ENCODE measurements around the gene CACNA2D2.

DNA sequence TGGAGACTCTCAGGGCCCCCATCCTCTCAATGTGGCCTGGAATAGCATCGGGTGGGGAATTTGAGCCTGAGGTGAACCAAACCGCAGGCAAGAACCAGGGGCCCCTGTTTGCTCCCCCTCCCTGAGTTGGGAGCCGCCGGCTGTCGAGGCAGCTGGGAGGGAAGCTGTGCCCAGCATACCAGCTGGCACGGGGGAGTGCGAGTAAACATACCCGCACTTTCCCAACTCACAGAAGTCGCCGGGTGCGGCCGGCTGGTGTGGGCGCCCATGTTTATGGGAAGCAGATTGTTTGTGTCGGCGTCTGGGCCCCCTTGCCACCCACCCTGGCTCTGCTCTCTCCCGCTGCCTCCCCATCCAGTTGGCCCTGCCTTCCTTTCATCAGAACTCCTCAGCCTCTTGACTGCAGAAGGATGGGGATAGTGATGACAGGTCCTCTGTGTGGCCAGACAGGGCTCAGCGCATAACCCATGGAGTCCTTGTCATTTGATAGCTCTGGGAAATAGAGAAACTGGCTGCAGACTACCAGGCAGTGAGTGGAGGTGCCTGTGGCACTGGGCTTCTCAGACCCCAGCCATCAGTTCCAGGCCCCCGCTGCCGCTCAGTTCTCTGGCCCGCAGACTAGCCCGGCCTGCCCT is 60.4 kb downstream of the CACNA2D2 start:
- TF ChIP-seq POLR2A (IDR thresholded peaks at IDR 0.05) (no peak), POLR2AphosphoS5 (IDR thresholded peaks at IDR 0.05) (no peak), EP300 (IDR thresholded peaks at IDR 0.05) (no peak)
- TF ChIP-seq, protein P1, sequence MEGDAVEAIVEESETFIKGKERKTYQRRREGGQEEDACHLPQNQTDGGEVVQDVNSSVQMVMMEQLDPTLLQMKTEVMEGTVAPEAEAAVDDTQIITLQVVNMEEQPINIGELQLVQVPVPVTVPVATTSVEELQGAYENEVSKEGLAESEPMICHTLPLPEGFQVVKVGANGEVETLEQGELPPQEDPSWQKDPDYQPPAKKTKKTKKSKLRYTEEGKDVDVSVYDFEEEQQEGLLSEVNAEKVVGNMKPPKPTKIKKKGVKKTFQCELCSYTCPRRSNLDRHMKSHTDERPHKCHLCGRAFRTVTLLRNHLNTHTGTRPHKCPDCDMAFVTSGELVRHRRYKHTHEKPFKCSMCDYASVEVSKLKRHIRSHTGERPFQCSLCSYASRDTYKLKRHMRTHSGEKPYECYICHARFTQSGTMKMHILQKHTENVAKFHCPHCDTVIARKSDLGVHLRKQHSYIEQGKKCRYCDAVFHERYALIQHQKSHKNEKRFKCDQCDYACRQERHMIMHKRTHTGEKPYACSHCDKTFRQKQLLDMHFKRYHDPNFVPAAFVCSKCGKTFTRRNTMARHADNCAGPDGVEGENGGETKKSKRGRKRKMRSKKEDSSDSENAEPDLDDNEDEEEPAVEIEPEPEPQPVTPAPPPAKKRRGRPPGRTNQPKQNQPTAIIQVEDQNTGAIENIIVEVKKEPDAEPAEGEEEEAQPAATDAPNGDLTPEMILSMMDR (IDR thresholded peaks at IDR 0.05) = no peak
